GM21576 (cell line): ENCODE results near the gene HIPK3.
"Not testable (repeated sequence)": the region's sequence is repeated elsewhere in the genome, so short reads cannot be mapped to it uniquely, and the experiment has no call there.

Source experiments
- ATAC-seq: cut with Tn5 transposase; IDR thresholded peaks from one replicate; pipeline ENCODE4 v1.9.1; 2021; ENCODE audit warnings: mild to moderate bottlenecking, moderate library complexity; ENCODE audit not compliant: unreplicated experiment

Gene HIPK3

GRCh38 chr11:33257160-33257896 lies at the start of gene HIPK3:
HIPK3 (plus strand) TSS chr11:33257381.
- ATAC-seq = peak; percentile 80

- no peak for ATAC-seq
Measured at GRCh38 chr11:33207408-33207985, 49.7 kb upstream of the HIPK3 start.

- ATAC-seq = no peak
Measured at GRCh38 chr11:33208150-33208549, 49.0 kb upstream of the HIPK3 start.

- ATAC-seq = no peak
Measured at GRCh38 chr11:33211153-33211552, 46.0 kb upstream of the HIPK3 start.

GRCh38 chr11:33211580-33211979 lies 45.6 kb upstream of the HIPK3 start:
- ATAC-seq = no peak

- ATAC-seq = no peak
Measured at GRCh38 chr11:33214187-33214586, 43.0 kb upstream of the HIPK3 start.

GRCh38 chr11:33214767-33215166 lies 42.4 kb upstream of the HIPK3 start:
- no peak for ATAC-seq

GRCh38 chr11:33216676-33217075 lies 40.5 kb upstream of the HIPK3 start:
- ATAC-seq = not testable (repeated sequence)

GRCh38 chr11:33222052-33222750 lies 35.0 kb upstream of the HIPK3 start:
- no peak for ATAC-seq

- no peak for ATAC-seq
Measured at GRCh38 chr11:33225371-33225770, 31.8 kb upstream of the HIPK3 start.

GRCh38 chr11:33227578-33228261 lies 29.5 kb upstream of the HIPK3 start:
- ATAC-seq = no peak

GRCh38 chr11:33234397-33235190 lies 22.6 kb upstream of the HIPK3 start:
- no peak for ATAC-seq

- ATAC-seq = no peak
Measured at GRCh38 chr11:33237039-33237597, 20.1 kb upstream of the HIPK3 start.

- no peak for ATAC-seq
Measured at GRCh38 chr11:33242575-33242974, 14.6 kb upstream of the HIPK3 start.

- not testable (repeated sequence) for ATAC-seq
Measured at GRCh38 chr11:33243654-33244053, 13.5 kb upstream of the HIPK3 start.

GRCh38 chr11:33248416-33248971 lies 8.7 kb upstream of the HIPK3 start:
- ATAC-seq = no peak

- no peak for ATAC-seq
Measured at GRCh38 chr11:33256031-33256812, 959 bp upstream of the HIPK3 start.

- ATAC-seq = no peak
Measured at GRCh38 chr11:33256813-33257159, 395 bp upstream of the HIPK3 start.

- ATAC-seq = peak; percentile 32
Measured at GRCh38 chr11:33257897-33258630, 883 bp downstream of the HIPK3 start.
